ENCODE results near the gene ATOH1. TPM values are rescaled to one million over a fixed set of nuclear protein-coding genes. Genes with fewer than 3 reads are reported as not detected.

Gene ATOH1
- not detected for total RNA-seq
- long read RNA-seq = 0 reads

- Histone ChIP-seq H3K27me3 (peaks cover 83% of the 10 kb centered on the region), H3K36me3 (no peaks in the 10 kb centered on the region), H3K27ac (no peak within 1 kb of the TSS), H3K4me3 (peak within 1 kb of the TSS; percentile 26), H3K9me3 (no peaks in the 10 kb centered on the region), H3K4me1 (peaks cover 18% of the 10 kb centered on the region)
- ATAC-seq (peak; percentile 60), DNase-seq (peak; percentile 61)
- intact Hi-C loops (cut with DNase I) = no loop called here
- no peak for TF ChIP-seq CTCF (IDR thresholded peaks at IDR 0.05)
Observed at GRCh38 chr4:93828332-93828994, at the start of gene ATOH1. Gene ATOH1 (plus strand): TSS chr4:93828753. CDS start chr4:93828927, 174 bp downstream.

- no peak for TF ChIP-seq CTCF (IDR thresholded peaks at IDR 0.05)
- DNase-seq (no peak), ATAC-seq (no peak)
- Histone ChIP-seq H3K36me3 (no peaks in the 10 kb centered on the region), H3K27me3 (no peaks in the 10 kb centered on the region), H3K9me3 (no peaks in the 10 kb centered on the region), H3K4me1 (no peaks in the 10 kb centered on the region), H3K27ac (no peak overlapping the region), H3K4me3 (no peak overlapping the region)
- intact Hi-C loops (cut with DNase I) = no loop called here
Observed at GRCh38 chr4:93779228-93779627, 49.3 kb upstream of the ATOH1 start.

- ATAC-seq (no peak), DNase-seq (no peak)
- intact Hi-C loops (cut with DNase I) = no loop called here
- H3K27me3 ChIP-seq = no peaks in the 10 kb centered on the region
- TF ChIP-seq CTCF (IDR thresholded peaks at IDR 0.05) = no peak
- no peaks in the 10 kb centered on the region for H3K36me3 ChIP-seq
- H3K9me3 ChIP-seq = no peaks in the 10 kb centered on the region
- H3K4me1 ChIP-seq = no peaks in the 10 kb centered on the region
- H3K27ac ChIP-seq = no peak overlapping the region
- no peak overlapping the region for H3K4me3 ChIP-seq
Observed at GRCh38 chr4:93780080-93780479, 48.5 kb upstream of the ATOH1 start.

GRCh38 chr4:93781198-93781597, 47.4 kb upstream of the ATOH1 start:
- H3K4me1 ChIP-seq = no peaks in the 10 kb centered on the region
- ATAC-seq = no peak
- intact Hi-C loops (cut with DNase I) = no loop called here
- H3K4me3 ChIP-seq = no peak overlapping the region
- H3K9me3 ChIP-seq = no peaks in the 10 kb centered on the region
- H3K27me3 ChIP-seq = no peaks in the 10 kb centered on the region
- H3K36me3 ChIP-seq = no peaks in the 10 kb centered on the region
- DNase-seq = no peak
- no peak overlapping the region for H3K27ac ChIP-seq
- TF ChIP-seq CTCF (IDR thresholded peaks at IDR 0.05) = no peak

GRCh38 chr4:93786149-93786548, 42.4 kb upstream of the ATOH1 start:
- Histone ChIP-seq H3K4me1 (no peaks in the 10 kb centered on the region), H3K27ac (no peak overlapping the region), H3K36me3 (no peaks in the 10 kb centered on the region), H3K4me3 (no peak overlapping the region), H3K27me3 (no peaks in the 10 kb centered on the region), H3K9me3 (no peaks in the 10 kb centered on the region)
- no peak for DNase-seq
- no peak for ATAC-seq
- intact Hi-C loops (cut with DNase I) = no loop called here
- no peak for TF ChIP-seq CTCF (IDR thresholded peaks at IDR 0.05)

- TF ChIP-seq CTCF (IDR thresholded peaks at IDR 0.05) = peak; percentile 29
- DNase-seq (no peak), ATAC-seq (no peak)
- H3K4me3 ChIP-seq = no peak overlapping the region
- H3K27ac ChIP-seq = no peak overlapping the region
- intact Hi-C loops (cut with DNase I) = no loop called here
- H3K4me1 ChIP-seq = no peaks in the 10 kb centered on the region
- no peaks in the 10 kb centered on the region for H3K27me3 ChIP-seq
- H3K9me3 ChIP-seq = no peaks in the 10 kb centered on the region
- H3K36me3 ChIP-seq = no peaks in the 10 kb centered on the region
Observed at GRCh38 chr4:93788712-93789111, 39.8 kb upstream of the ATOH1 start.

All from upper lobe of right lung (tissue), 1 donor.